ENCODE results near the gene STARD5. TPM values are rescaled to one million over a fixed set of nuclear protein-coding genes. Genes with fewer than 3 reads are reported as not detected.
A peak's percentile ranks its signal among the peaks of the same experiment; 100 is the strongest.

STARD5 gene
- total RNA-seq, 1 donor from 2014 or later = 17.9 TPM

DNA sequence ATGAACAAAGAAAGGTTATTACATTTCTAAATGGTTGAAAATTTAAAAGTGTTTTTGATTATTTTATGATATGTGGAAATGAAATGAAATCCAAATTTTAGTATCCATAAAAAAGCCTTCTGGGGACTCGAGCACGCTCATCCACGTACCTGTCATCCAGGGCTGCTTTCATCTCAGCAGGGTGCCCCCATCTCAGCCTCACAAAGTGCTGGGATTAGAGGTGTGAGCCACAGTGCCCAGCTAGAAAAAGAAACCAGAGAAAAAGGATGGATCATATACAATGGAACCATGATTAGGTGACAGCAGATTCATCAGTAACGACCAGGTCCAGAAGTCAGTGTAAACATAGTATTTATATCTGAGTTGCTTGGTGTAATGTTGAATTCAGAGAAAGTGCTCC, 49.7 kb downstream of the STARD5 start:
- no peak for DNase-seq

DNA sequence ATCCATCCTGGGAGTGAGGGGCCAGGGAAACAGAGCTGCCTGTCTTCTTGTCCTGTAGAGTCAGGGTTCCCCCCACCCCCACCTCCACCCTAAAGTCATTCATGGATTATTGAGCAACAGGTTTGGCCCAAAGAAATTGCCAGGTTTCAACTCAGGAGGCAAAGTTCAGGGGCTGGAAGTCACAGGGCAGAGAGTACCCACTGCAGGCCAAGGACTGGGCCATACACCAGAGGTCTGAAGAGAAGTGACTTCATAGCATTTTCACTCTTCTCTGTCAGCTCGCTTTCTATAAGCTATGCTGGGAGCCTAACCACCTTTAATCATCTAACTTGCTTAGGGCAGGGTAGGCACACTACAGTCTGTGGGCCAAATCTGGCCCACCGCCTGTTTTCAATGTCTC, 50.1 kb downstream of the STARD5 start:
- DNase-seq = no peak

DNA sequence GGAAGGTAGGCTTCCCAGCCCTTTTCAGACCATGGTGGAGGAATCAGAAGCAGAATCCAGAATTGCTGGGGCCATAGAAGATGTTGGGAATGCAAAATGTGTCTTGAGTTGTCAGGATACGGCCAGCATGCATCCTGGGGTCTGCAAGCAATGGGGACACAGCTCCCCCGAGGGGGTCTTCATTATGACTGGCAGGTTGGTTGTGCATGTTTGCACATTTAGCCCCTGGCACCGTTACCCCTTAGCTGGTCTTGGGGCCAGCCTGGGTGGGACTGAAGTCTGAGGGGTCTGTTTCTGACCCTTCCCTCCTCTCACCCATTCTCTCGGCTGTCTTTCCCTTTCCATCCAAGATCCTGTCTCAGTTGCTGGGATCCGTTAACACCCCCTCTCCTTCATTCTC, 50.7 kb downstream of the STARD5 start:
- DNase-seq = no peak

DNA sequence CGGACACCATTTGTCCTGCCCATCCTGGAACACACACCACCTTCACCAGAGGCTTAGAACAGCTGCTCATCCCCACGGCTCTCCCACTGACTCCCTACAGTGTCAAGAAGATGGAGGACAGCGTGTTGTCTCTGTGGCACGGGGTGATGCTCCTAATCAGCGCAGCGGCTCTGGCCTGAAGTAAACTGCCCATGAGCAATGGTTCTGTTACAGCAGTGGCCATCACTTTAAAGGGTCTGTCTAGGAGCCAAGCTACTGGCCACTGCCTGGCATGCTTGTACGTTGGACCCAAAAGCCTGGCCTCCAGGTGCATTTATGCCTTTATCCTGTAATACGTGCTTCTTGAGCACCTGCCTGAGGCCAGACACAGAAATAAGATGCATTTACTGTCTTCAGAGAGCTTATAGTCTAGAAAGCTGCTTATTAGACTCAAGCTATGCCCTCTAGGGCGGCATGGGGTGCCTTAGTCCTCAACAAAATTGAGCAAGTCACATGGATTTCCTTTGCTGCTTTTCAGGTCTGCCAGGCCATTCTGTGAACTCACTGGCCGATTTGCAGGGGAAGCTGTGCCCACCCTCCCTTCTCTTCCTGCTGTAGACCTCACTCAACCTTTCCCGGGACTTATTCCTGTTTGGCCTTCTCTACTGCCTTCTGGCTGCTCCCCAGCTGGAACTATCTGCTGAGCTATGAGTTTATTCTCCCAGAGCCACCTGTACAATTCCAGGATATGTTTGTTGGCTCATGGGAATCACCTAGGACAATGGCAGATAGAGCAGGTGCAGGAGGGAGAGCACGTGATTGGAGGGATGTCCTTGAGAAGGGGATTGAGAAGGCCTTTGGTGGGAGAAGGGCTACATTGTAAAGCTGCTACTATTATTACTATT, 51.9 kb downstream of the STARD5 start:
- no peak for DNase-seq

DNA sequence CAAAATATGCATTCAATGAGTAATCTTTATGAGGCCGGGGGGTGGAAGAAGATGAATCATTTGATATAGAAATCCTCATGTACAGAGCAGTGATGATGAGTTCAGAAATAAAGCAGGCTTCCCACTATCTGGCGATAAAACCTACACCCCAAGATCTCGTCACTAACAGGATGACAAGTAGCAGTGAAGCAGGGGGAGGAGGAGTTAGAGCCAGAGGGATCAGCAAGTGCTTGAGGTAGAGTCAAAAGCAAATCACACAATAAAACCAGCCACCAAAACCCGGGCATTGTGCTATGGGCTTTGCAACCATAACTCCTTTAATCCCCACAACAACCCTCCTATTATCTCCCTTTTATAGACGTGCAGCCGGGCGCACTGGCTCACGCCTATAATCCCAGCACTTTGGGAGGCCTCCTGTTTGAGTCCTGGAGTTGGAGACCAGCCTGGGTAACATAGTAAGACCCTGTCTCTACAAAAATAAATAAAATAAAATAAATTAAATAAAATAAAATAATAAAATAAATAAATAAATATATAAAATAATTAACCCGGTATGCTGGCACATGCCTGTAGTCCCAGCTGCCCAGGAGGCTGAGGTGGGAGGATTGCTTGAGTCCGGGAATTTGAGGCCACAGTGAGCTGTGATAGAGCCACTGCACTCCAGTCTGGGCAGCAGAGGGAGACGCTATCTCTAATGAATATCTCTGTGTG, 53.0 kb downstream of the STARD5 start:
- DNase-seq = no peak

DNA sequence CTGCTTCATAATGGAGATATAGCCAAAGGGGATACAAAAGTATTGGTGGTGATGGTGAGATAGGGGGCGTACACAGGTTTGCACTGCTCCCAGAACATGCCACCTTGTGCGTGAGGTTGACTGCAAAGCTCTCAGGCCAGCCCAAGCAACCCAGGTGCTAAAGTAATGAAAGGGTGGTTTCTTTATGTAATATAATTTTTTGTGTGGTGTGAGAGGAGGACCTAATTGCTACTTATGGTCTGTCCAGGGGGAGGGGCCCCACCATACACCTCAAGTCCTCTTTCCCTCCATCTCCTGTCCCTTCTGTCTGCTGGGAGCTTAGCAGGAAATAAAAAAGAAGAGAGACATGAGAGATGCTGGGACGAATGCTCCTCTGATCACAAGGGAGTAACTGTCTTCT, 53.8 kb downstream of the STARD5 start:
- DNase-seq = no peak

DNA sequence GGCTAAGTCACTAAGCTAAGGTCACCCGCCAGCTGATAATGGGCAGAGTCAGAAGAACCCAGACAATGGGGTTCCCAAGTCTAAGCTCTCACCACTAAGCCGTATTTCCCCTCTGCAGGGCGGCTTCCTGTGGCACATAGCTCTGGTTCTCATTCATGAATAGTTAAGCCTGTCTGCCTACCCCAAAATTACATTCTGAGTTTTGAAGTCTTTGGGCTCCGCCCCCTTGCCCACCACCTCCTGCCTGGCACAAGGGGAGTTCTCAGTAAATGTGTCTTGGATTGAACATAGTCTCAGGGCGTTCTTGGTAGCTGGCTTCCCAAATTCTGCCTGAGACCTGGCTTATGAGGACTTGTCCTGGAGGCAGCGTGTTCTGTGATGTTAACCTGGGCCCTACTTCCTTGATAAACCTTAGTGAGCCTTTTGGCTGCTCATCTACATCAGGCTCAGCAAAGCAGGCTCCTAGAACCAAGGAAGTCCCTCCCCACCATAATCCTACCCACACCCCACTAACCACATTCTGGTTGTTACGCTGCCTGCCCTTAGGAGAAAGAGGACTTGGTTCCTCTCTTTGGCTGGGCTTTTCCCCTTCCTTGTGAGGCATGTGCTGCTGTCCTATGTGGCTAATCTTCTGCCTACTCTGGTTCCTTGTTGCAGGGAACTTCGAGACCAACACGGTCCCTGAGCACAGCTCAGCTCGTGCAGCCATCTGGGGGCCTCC, 54.9 kb downstream of the STARD5 start:
- no peak for DNase-seq

DNA sequence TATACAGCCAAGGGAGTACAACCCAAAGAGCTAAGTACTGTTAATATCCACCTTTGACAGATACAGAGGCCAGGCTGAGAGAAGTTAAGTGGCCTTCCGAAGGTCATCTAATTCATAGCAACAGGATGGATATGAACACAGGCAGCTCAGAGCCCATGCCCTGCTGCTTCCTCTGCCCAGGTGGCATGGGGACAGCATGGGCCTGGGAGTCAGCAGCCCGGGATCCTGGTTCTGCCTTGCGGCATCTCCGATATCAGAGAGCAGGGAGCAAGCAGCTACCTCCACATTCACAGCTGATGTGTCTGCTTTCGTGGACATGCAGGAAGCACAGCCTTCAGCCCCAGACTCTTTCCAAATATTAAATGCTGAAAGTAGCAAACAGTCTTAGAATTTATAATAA, 55.6 kb downstream of the STARD5 start:
- DNase-seq = no peak

DNA sequence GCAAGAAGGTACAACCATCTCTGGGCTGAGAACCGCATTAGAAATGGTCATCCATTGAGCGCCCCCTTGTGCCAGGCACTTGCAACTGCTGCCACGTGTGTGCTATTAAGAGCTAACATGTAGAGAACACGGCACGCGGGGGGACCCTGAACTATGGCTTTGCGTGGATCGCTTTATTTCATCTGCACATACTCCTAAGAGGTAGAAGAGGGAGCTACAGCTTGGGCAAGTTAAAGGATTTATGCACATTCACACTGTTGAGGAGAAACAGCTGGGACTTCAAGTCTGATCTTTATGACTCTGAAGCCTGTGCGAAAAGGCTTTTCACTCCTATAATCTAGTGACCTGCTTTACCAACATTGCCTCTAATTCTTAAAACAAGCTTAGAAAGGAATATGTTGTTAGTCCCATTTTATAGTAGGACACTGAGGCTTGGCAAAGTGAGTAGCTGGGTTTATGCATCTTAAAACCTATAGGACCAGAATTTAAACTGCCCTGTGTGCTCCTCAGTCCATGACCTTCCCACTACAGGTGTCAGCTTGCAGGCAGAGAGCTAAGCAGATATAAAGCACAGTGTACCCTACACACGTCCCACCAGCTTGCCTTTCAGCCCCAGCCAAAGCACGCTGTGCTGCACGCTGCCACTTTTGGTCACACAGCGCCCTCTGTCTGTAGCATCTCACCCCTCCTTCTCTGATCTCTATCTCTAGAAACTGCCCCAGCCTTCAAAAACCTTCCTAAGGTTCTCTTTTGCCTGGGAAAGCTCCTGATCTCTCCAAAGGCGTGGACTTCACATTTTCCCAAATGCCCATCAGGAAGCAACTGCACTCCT, 57.8 kb downstream of the STARD5 start:
- peak; percentile 77 for DNase-seq

DNA sequence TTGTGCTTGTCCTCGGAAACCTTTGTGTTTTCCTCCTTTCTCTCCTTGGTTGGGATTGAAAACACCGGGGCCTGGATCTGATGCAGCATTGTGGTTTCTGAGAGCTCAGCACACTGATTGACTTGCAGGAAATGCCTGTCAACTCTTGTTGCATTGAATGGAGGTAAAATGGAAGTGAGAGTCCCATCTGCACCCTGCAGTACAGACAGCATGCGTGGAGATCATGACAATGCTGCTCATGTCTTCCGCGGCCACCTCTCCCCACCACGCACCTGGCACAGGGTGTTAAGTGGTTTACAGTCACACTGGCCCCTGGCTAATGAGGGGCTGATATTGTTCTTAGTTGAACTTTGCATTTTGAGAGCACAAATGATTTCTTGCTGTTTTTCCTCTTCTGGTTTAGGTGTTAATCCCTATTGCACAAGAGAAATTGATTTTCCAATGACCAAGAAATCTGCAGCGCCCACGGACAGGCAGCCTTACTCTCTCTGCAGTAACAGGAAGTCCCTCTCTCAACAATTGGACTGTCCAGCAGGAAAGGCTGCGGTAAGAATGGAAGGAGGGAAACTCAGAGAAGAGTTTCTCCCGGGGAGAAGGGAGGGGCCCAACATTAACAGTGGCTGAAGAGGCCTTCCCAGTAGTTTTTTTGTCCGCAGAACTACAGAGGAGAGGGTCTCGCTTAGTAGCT, 58.5 kb downstream of the STARD5 start:
- DNase-seq = no peak

DNA sequence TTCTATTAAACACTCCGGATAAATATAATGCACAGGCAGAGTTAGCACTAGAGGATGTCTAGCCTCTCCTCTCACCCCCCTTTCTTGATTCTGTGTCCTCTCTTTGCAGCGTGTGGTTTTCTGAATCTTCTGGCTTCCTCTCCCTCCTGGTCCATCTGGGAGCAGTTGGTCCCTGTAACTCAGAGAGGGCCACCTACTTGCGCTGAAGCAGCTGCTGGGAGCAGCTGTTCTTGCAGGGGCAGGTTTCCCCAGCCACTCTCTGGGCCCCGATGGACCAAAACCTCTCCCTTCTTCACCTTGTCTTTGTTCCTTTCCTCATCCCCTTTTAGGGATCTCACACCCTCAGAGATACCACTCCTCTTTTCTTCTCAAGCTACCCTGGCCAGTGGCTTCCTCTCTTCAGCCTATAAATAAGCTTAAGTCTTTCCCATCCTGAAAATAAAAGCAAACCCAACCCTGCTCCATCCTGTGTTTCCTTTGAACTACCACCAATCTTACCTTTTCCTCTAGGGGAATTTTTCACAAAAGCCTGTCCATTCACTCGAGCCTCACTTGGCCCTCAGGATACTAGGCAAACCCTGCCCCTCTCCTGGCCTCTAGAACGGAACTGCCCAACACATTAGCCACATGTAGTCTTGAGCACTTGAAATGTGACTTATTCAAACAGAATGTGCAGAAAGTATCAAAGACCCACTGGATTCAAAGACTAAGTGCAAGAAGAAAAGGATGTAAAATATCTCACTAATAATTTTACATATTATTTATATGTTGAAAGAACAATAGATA, 59.7 kb downstream of the STARD5 start:
- DNase-seq = no peak

DNA sequence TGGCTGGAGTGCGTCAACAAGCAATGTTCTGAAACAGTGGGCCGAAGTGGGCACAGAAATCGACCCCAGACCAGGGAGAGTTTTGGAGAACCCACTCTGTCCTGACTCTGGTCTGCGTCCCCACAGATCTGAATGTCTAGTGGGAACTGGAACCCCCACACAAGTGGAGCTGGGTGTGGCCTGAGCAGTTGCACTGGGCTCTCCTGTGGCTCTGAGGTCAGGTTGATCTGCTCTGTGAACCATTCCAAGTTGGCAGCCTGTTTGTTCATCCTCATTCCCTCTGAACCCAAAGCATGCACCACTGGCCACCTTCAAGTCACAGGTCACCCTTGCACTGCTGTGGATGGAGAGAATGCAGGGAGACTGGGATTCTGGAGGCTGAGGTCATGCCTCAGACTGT, 60.5 kb downstream of the STARD5 start:
- DNase-seq = no peak

DNA sequence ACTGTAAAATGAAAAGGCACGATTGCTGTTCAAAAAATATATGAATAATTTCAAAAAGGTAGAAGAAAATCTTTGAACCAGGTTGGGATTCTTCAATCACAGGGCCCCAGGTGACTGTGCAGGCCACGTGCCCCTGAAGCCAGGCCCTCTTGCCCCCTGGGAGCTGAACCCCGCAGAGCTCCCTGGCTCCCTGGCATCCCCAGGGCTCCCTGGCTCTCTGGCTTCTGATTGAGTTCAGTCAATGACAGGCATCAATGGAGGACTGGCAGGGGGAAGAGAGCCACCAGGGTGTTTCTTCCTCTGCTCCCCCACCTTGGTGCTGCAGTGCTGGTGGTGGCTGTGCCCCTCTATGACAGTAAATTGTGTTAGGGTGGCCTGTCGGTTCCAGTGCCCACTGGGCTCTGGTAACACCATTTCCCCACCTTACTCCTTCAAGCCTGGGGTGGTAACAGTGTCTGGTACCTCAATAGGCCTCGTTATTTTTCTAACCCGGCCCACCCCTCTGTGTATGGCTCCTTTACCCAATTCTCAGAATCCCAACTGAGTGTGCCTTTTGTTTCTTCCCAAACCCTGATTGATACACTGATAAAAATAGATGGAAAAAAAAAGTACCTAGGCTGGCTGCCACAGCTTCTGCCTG, 62.6 kb downstream of the STARD5 start:
- DNase-seq = no peak

DNA sequence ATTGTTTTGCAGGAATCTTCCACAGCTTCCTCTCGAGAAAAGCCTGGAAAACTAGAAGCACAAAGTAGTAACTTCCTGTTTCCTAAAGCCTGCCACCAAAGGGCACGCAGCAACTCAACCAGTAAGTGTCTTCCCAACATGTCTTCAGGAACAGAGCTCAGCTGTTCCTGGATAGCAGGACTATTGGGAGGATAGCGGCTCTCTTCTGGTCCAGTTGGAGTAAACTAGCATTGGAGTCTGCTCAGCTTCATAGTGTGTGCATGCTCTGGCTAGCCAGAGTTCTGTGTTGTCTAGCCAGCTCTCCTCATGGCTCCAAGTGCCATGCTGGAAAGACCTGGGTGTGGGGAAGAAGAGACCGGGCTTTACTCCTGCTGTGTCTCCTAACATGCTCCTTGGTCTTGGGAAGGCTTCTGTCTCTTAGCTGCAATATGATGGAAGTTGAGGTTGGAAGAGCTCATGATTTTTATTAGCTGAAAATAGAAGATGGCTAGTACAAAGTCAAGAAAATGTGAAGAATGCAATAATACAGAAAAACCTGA, 64.1 kb downstream of the STARD5 start:
- DNase-seq = no peak

Other genes starting within 250 kb of the STARD5 start
- 0.30 TPM for gene CFAP161, start 189.9 kb downstream of the STARD5 start, total RNA-seq
- gene IL16, start 127.3 kb downstream of the STARD5 start, total RNA-seq = 8.9 TPM
- gene TMC3, start 50.1 kb upstream of the STARD5 start, total RNA-seq = 0.20 TPM